ENCODE results near the gene UPK3A.
"Not testable (repeated sequence)": the region's sequence is repeated elsewhere in the genome, so short reads cannot be mapped to it uniquely, and the experiment has no call there.

UPK3A gene

GRCh38 chr22:45309422-45310227 lies 24.9 kb downstream of the UPK3A start, which contains the start of gene FAM118A:
Gene FAM118A, plus strand, starts transcription at chr22:45309934. Its CDS starts 12,446 bp downstream, at chr22:45322380.
- peak; percentile 88 to 97 (median 96) for DNase-seq (ENCODE audit: low read depth in 3 of 3)

GRCh38 chr22:45310331-45310976 lies 25.7 kb downstream of the UPK3A start:
- DNase-seq (ENCODE audit: low read depth in 3 of 3), result no peak

GRCh38 chr22:45310977-45311531 lies 26.3 kb downstream of the UPK3A start:
- DNase-seq (ENCODE audit: low read depth in 3 of 3), result no peak

- DNase-seq (ENCODE audit: low read depth in 3 of 3), result no peak
Observed at GRCh38 chr22:45312415-45312814, 27.7 kb downstream of the UPK3A start.

GRCh38 chr22:45312856-45313255 lies 28.1 kb downstream of the UPK3A start:
- no peak for DNase-seq (ENCODE audit: low read depth in 3 of 3)

- DNase-seq (ENCODE audit: low read depth in 3 of 3), result no peak
Observed at GRCh38 chr22:45314054-45314721, 29.4 kb downstream of the UPK3A start.

- DNase-seq (ENCODE audit: low read depth in 3 of 3), result no peak
Observed at GRCh38 chr22:45314786-45315185, 30.0 kb downstream of the UPK3A start.

- DNase-seq (ENCODE audit: low read depth in 3 of 3), result no peak
Observed at GRCh38 chr22:45316796-45317526, 32.2 kb downstream of the UPK3A start.

- no peak for DNase-seq (ENCODE audit: low read depth in 3 of 3)
Observed at GRCh38 chr22:45317551-45318167, 32.9 kb downstream of the UPK3A start.

- peak; percentile 69 to 79 (median 73) for DNase-seq (ENCODE audit: low read depth in 3 of 3)
Observed at GRCh38 chr22:45318168-45318557, 33.4 kb downstream of the UPK3A start.

GRCh38 chr22:45318558-45319323 lies 34.0 kb downstream of the UPK3A start:
- no peak for DNase-seq (ENCODE audit: low read depth in 3 of 3)

GRCh38 chr22:45319324-45319685 lies 34.6 kb downstream of the UPK3A start:
- no peak for DNase-seq (ENCODE audit: low read depth in 3 of 3)

- DNase-seq (ENCODE audit: low read depth in 3 of 3), result no peak
Observed at GRCh38 chr22:45320357-45320976, 35.7 kb downstream of the UPK3A start.

- DNase-seq (ENCODE audit: low read depth in 3 of 3), result no peak
Observed at GRCh38 chr22:45321827-45322226, 37.1 kb downstream of the UPK3A start.

- DNase-seq (ENCODE audit: low read depth in 3 of 3), result no peak
Observed at GRCh38 chr22:45322873-45323525, 38.2 kb downstream of the UPK3A start.

GRCh38 chr22:45323695-45324094 lies 38.9 kb downstream of the UPK3A start:
- DNase-seq (ENCODE audit: low read depth in 3 of 3), result no peak

- DNase-seq (ENCODE audit: low read depth in 3 of 3), result no peak
Observed at GRCh38 chr22:45324311-45324711, 39.6 kb downstream of the UPK3A start.

GRCh38 chr22:45328261-45328660 lies 43.5 kb downstream of the UPK3A start:
- not testable (repeated sequence) for DNase-seq (ENCODE audit: low read depth in 3 of 3)

- no peak for DNase-seq (ENCODE audit: low read depth in 3 of 3)
Observed at GRCh38 chr22:45328822-45329529, 44.2 kb downstream of the UPK3A start.
